ENCODE results near the gene SHOC1. TPM values are rescaled to one million over a fixed set of nuclear protein-coding genes. Genes with fewer than 3 reads are reported as not detected.

The SHOC1 gene
- polyA plus RNA-seq, 1 of the 3 experiments (the other 2 are of a cell fraction), result not detected

GRCh38 chr9:111806259-111806658 lies 11.5 kb upstream of the SHOC1 start:
- no peaks in the 10 kb centered on the region for H4K20me1 ChIP-seq (ENCODE audit: insufficient read depth)
- POLR2A ChIA-PET, result no interaction called here
- H3K79me2 ChIP-seq (ENCODE audit: insufficient read depth), result no peaks in the 10 kb centered on the region
- no peaks in the 10 kb centered on the region for H3K27me3 ChIP-seq (ENCODE audit: insufficient read depth)
- no peak overlapping the region for H3K9ac ChIP-seq
- no peak overlapping the region for H3K4me2 ChIP-seq
- 70% methylated on average over 2 of the region's 2 CpGs for WGBS (ENCODE audit: low lambda C conversion rate)
- no peaks in the 10 kb centered on the region for H3K4me1 ChIP-seq (ENCODE audit: control insufficient read depth in 1 of 2, insufficient read depth in 2 of 2, low read depth in 1 of 2, low read length in 1 of 2)
- H3K4me3 ChIP-seq (ENCODE audit: low read depth in 2 of 2, low read length in 1 of 2), result no peak overlapping the region
- no peak for DNase-seq
- H3K9me3 ChIP-seq, result no peaks in the 10 kb centered on the region
- no peaks in the 10 kb centered on the region for H3K9me2 ChIP-seq
- no peaks in the 10 kb centered on the region for H3K36me3 ChIP-seq (replicated peaks in 1 of 2; ENCODE audit: control insufficient read depth in 1 of 2, insufficient read depth in 2 of 2, low read length in 1 of 2)
- no peak for TF ChIP-seq IRF3 (IDR thresholded peaks at IDR 0.05; ENCODE audit: low read depth, low read length)
- TF ChIP-seq TEAD4 (IDR thresholded peaks at IDR 0.05; ENCODE audit: borderline replicate concordance, insufficient read depth), result no peak
- TF ChIP-seq RCOR1 (IDR thresholded peaks at IDR 0.05; ENCODE audit: low read length), result no peak
- no peak for TF ChIP-seq FOXM1 (IDR thresholded peaks at IDR 0.05; ENCODE audit: low read depth)
- no peak overlapping the region for H3K27ac ChIP-seq (ENCODE audit: low read depth in 2 of 2, low read length in 1 of 2)
- CTCF ChIA-PET, result no interaction called here
- no peaks in the 10 kb centered on the region for H3F3A ChIP-seq (replicated peaks; ENCODE audit: insufficient read depth)
- H2AFZ ChIP-seq (ENCODE audit: low read depth), result no peak overlapping the region

DNA sequence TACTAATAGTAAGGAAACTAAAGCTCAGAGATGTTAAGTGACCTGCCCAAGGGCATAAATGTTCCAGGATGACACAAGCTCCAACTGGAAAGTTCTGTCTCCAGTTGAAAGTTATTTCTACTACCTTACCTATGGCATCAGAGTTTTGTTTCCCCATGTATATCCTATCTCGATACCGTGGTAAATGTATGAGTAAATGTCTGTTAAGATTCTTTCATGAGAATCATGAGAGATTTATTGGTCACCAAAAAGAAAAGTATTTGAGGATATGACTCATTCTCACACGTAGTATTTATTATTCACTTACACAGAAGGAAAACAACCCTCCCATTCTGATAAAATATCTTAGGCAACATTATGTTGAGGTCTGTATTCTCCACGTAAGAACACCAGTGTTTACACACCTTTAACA lies 11.1 kb upstream of the SHOC1 start:
- Histone ChIP-seq H3K9me3 (no peaks in the 10 kb centered on the region), H3K9ac (no peak overlapping the region), H2AFZ (ENCODE audit: low read depth) (no peak overlapping the region), H3K27ac (ENCODE audit: low read depth in 2 of 2, low read length in 1 of 2) (peak overlapping the region in 1 of 2 experiments; percentile 32; a peak in 1 of 4 replicates), H3K79me2 (ENCODE audit: insufficient read depth) (no peaks in the 10 kb centered on the region), H3K36me3 (replicated peaks in 1 of 2; ENCODE audit: control insufficient read depth in 1 of 2, insufficient read depth in 2 of 2, low read length in 1 of 2) (no peaks in the 10 kb centered on the region), H4K20me1 (ENCODE audit: insufficient read depth) (no peaks in the 10 kb centered on the region), H3K4me1 (ENCODE audit: control insufficient read depth in 1 of 2, insufficient read depth in 2 of 2, low read depth in 1 of 2, low read length in 1 of 2) (no peaks in the 10 kb centered on the region), H3K4me3 (ENCODE audit: low read depth in 2 of 2, low read length in 1 of 2) (no peak overlapping the region), H3K9me2 (no peaks in the 10 kb centered on the region), H3K4me2 (no peak overlapping the region), H3F3A (replicated peaks; ENCODE audit: insufficient read depth) (no peaks in the 10 kb centered on the region), H3K27me3 (ENCODE audit: insufficient read depth) (no peaks in the 10 kb centered on the region)
- CTCF ChIA-PET, result no interaction called here
- 43% methylated on average over 4 of the region's 4 CpGs for WGBS (ENCODE audit: low lambda C conversion rate)
- DNase-seq, result no peak
- TF ChIP-seq JUND (IDR thresholded peaks at IDR 0.05), result 0 out of 2 replicates have a peak, but pooled peaks have one; percentile 16
- no peak for TF ChIP-seq GABPA (IDR thresholded peaks at IDR 0.05; ENCODE audit: low read depth)
- TF ChIP-seq, protein P1, sequence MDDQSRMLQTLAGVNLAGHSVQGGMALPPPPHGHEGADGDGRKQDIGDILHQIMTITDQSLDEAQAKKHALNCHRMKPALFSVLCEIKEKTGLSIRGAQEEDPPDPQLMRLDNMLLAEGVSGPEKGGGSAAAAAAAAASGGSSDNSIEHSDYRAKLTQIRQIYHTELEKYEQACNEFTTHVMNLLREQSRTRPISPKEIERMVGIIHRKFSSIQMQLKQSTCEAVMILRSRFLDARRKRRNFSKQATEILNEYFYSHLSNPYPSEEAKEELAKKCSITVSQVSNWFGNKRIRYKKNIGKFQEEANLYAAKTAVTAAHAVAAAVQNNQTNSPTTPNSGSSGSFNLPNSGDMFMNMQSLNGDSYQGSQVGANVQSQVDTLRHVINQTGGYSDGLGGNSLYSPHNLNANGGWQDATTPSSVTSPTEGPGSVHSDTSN (IDR thresholded peaks at IDR 0.05), result peak; percentile 36; the same call in 1 of the 2 replicates
- TF ChIP-seq FOSL2 (IDR thresholded peaks at IDR 0.05; ENCODE audit: borderline replicate concordance, low read depth), result peak; percentile 29; the same call in 1 of the 2 replicates
- POLR2A ChIA-PET, result no interaction called here

DNA sequence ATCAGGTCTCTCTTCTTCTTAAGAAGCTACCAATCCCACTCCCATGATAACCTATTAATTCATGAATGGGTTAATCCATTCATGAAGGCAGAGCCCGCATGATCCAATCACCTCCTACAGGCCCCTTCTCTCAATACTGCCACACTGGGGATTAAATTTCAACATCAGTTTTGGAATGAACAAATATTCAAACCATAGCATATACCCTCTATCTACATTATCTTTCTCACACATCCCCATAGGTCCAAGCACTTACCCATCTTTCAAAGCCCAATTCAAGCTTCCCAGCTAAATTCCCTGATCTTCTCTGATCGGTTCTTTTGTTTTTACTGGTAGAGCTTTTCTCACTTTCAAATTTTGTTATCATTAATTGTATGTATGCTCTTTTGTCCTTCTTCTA lies 10.5 kb upstream of the SHOC1 start:
- Histone ChIP-seq H2AFZ (ENCODE audit: low read depth) (no peak overlapping the region), H3K79me2 (ENCODE audit: insufficient read depth) (no peaks in the 10 kb centered on the region), H3K4me3 (ENCODE audit: low read depth in 2 of 2, low read length in 1 of 2) (no peak overlapping the region), H3K27me3 (ENCODE audit: insufficient read depth) (no peaks in the 10 kb centered on the region), H3F3A (replicated peaks; ENCODE audit: insufficient read depth) (no peaks in the 10 kb centered on the region), H3K27ac (ENCODE audit: low read depth in 2 of 2, low read length in 1 of 2) (peak overlapping the region in 1 of 2 experiments; percentile 32; a peak in 2 of 4 replicates), H3K9ac (no peak overlapping the region), H3K4me2 (no peak overlapping the region), H3K9me3 (no peaks in the 10 kb centered on the region), H3K9me2 (no peaks in the 10 kb centered on the region), H4K20me1 (ENCODE audit: insufficient read depth) (no peaks in the 10 kb centered on the region), H3K4me1 (ENCODE audit: control insufficient read depth in 1 of 2, insufficient read depth in 2 of 2, low read depth in 1 of 2, low read length in 1 of 2) (no peaks in the 10 kb centered on the region; a peak in 1 of 4 replicates), H3K36me3 (replicated peaks in 1 of 2; ENCODE audit: control insufficient read depth in 1 of 2, insufficient read depth in 2 of 2, low read length in 1 of 2) (no peaks in the 10 kb centered on the region)
- POLR2A ChIA-PET, result no interaction called here
- no peak for DNase-seq
- 96% methylated on average over 2 of the region's 2 CpGs for WGBS (ENCODE audit: low lambda C conversion rate)
- CTCF ChIA-PET, result interaction anchor here (0.5 kb wide), 1 partner anchor 43 kb away, joined by 3 read pairs; no protein-coding TSS in a partner anchor
- no peak for TF ChIP-seq RAD21 (IDR thresholded peaks at IDR 0.05; ENCODE audit: low read length)
- no peak for TF ChIP-seq USF2 (IDR thresholded peaks at IDR 0.05; ENCODE audit: borderline replicate concordance, low read depth, low read length)
- no peak for TF ChIP-seq SIN3A (IDR thresholded peaks at IDR 0.05; ENCODE audit: borderline replicate concordance, low read depth, low read length)
- no peak for TF ChIP-seq MXI1 (IDR thresholded peaks at IDR 0.05; ENCODE audit: low read depth, low read length)
- TF ChIP-seq TEAD4 (IDR thresholded peaks at IDR 0.05; ENCODE audit: borderline replicate concordance, insufficient read depth), result no peak
- no peak for TF ChIP-seq POLR2AphosphoS5 (IDR thresholded peaks at IDR 0.05; ENCODE audit: low read depth, low read length)
- TF ChIP-seq IRF3 (IDR thresholded peaks at IDR 0.05; ENCODE audit: low read depth, low read length), result no peak
- no peak for TF ChIP-seq REST (IDR thresholded peaks at IDR 0.05; ENCODE audit: low read depth, low read length)
